Measurements from ENCODE around the gene MFAP5. TPM values are rescaled to one million over a fixed set of nuclear protein-coding genes. Genes with fewer than 3 reads are reported as not detected.
"Not testable (repeated sequence)": the region's sequence is repeated elsewhere in the genome, so short reads cannot be mapped to it uniquely, and the experiment has no call there.

The MFAP5 gene
- total and polyA plus RNA-seq, 5 donors, result 13.5 to 49.4 (median 24.6) TPM

DNA sequence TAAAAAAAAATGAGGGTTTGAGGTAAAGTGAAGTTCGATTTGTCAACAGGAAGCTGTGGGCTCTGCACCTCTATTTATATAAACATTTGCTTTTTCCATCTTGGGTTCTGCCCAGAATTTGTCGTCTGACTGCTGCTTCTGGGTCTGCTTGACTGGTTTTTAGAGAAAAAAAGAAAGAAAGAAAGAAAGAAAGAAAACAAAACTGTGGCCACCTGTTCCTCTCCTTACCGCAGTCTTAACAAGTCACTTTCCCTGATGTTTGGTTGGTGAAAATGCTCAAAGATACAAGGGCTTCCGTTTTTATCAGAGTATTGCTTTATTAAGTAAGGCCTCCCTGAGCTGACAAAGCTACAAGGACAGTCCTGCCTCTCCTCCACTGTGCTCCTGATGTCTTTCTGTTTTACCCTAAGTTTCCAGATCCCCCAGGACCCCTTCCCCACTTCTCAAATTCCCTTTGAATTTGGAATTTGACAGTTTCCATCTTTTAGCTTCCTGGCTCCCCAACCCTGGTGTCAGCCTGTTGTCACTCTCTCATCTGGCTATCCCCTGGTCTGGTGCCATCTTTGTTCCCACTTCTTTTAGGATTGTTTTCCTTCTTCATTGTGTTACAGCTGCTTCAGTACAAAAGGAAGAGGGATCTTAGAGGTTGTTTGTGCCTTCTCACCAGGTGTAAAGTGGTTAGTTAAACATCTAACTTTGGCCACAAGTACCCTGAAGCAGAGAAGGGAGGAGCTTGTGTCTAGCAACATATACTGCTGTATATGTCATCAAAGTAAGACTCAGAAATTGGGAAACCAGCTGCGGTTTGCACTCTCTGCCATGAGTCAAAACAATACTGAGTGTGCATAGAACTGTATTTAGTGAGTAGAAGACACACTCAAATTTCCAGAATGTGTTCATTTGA, 18.0 kb downstream of the MFAP5 start:
- WGBS, result 62% methylated on average over 5 of the region's 5 CpGs
- Histone ChIP-seq H3K27ac (ENCODE audit: low read length) (no peak overlapping the region), H3K27me3 (ENCODE audit: control insufficient read depth, insufficient read depth) (no peaks in the 10 kb centered on the region), H3K4me1 (ENCODE audit: control insufficient read depth, insufficient read depth, low read length) (no peaks in the 10 kb centered on the region), H3K4me3 (ENCODE audit: low read length) (no peak overlapping the region), H3K9me3 (ENCODE audit: control insufficient read depth, low read length) (no peaks in the 10 kb centered on the region)
- DNase-seq, result no peak
- ATAC-seq, result no peak
- intact Hi-C loops (cut with DNase I), result no loop called here

DNA sequence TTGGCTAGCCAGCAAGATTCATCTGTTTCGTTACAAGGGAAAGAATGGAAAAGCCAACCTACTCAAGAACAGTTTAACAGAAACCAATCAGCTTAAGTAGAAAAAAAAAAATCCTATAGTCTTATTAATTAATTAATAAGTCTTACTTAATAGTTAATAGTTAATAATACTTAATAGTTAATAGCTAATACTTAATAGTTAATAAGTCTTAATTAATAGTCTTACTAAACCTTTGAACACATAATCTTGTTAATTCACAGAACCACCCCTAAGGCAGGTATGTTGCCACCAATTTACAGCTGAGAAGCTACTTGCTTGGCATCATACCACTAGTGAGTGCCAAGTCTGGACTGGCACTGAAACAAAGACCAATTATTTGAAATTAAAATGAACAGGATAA, 19.9 kb downstream of the MFAP5 start:
- intact Hi-C loops (cut with DNase I), result no loop called here
- DNase-seq (no peak), ATAC-seq (no peak)
- 91% methylated on average over 1 of the region's 1 CpG for WGBS
- H3K9me3 ChIP-seq (ENCODE audit: control insufficient read depth, low read length), result no peaks in the 10 kb centered on the region
- no peaks in the 10 kb centered on the region for H3K4me1 ChIP-seq (ENCODE audit: control insufficient read depth, insufficient read depth, low read length)
- H3K4me3 ChIP-seq (ENCODE audit: low read length), result no peak overlapping the region
- H3K27ac ChIP-seq (ENCODE audit: low read length), result no peak overlapping the region
- no peaks in the 10 kb centered on the region for H3K27me3 ChIP-seq (ENCODE audit: control insufficient read depth, insufficient read depth)

DNA sequence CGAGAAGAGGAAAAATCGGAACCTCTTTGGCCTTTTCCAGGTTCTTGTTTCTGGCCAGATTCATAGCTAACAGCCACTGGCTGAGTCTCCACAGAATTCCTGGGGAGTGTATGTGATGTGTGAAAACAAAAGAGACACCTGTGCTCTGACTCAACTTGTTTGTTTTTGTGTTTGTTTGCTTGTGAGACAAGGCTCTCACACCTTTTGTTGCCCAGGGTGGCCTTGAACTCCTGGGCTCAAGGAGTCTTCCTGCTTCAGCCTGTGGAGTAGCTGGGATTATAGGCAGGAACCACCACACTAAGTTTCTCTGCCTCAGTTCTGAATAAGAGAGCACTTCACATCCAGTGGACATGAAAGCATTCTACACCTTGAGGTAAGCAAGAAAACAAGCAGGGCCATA, 22.7 kb downstream of the MFAP5 start:
- ATAC-seq (no peak), DNase-seq (no peak)
- intact Hi-C loops (cut with DNase I), result no loop called here
- no peak overlapping the region for H3K27ac ChIP-seq (ENCODE audit: low read length)
- no peaks in the 10 kb centered on the region for H3K4me1 ChIP-seq (ENCODE audit: control insufficient read depth, insufficient read depth, low read length)
- H3K9me3 ChIP-seq (ENCODE audit: control insufficient read depth, low read length), result no peaks in the 10 kb centered on the region
- WGBS, result 87% methylated on average over 2 of the region's 2 CpGs
- H3K4me3 ChIP-seq (ENCODE audit: low read length), result no peak overlapping the region
- no peaks in the 10 kb centered on the region for H3K27me3 ChIP-seq (ENCODE audit: control insufficient read depth, insufficient read depth)

DNA sequence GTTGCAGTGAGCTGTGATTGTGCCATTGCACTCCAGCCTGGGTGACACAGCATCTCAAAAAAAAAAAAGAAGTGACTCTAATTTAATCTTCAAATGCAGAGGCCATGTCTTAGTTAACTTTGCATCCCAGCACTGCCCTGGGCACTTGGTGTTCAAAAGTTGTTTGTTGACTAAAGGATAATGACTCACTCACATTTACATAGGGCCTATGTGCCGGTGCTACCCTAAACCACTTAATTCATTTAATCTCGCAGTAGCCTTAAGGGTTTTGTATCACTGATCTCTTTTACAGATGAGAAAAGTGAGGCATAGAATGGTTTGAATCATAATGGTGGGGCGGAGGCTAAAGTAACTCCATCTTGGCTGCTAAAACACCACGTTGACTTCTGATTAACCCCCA, 23.7 kb downstream of the MFAP5 start:
- intact Hi-C loops (cut with DNase I), result no loop called here
- Histone ChIP-seq H3K4me3 (ENCODE audit: low read length) (no peak overlapping the region), H3K27me3 (ENCODE audit: control insufficient read depth, insufficient read depth) (no peaks in the 10 kb centered on the region), H3K27ac (ENCODE audit: low read length) (no peak overlapping the region), H3K4me1 (ENCODE audit: control insufficient read depth, insufficient read depth, low read length) (no peaks in the 10 kb centered on the region), H3K9me3 (ENCODE audit: control insufficient read depth, low read length) (no peaks in the 10 kb centered on the region)
- 84% methylated on average over 4 of the region's 4 CpGs for WGBS
- ATAC-seq (no peak), DNase-seq (no peak)

DNA sequence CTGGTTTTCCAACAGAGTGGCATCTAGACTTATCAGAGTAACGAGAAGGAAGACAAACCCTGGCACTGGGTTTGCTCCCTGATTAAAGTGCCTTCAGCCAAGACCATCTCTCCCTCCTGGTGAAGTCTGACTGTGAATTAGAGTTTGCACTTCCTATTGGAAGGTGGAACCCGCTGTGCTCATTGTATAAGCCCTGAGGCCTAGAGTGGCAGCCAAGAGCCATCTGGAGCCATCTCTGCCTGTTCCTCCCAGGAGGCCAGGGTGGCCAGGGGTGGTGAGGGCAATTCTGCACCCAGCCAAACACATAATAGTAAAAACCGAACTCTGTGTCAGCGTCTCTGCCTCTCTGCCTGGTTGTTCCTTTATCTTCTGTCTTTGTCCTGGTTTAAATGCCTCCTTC, 25.0 kb downstream of the MFAP5 start:
- intact Hi-C loops (cut with DNase I), result no loop called here
- 87% methylated on average over 4 of the region's 4 CpGs for WGBS
- no peaks in the 10 kb centered on the region for H3K4me1 ChIP-seq (ENCODE audit: control insufficient read depth, insufficient read depth, low read length)
- H3K9me3 ChIP-seq (ENCODE audit: control insufficient read depth, low read length), result no peaks in the 10 kb centered on the region
- no peaks in the 10 kb centered on the region for H3K27me3 ChIP-seq (ENCODE audit: control insufficient read depth, insufficient read depth)
- no peak overlapping the region for H3K4me3 ChIP-seq (ENCODE audit: low read length)
- DNase-seq (no peak), ATAC-seq (no peak)
- H3K27ac ChIP-seq (ENCODE audit: low read length), result no peak overlapping the region

DNA sequence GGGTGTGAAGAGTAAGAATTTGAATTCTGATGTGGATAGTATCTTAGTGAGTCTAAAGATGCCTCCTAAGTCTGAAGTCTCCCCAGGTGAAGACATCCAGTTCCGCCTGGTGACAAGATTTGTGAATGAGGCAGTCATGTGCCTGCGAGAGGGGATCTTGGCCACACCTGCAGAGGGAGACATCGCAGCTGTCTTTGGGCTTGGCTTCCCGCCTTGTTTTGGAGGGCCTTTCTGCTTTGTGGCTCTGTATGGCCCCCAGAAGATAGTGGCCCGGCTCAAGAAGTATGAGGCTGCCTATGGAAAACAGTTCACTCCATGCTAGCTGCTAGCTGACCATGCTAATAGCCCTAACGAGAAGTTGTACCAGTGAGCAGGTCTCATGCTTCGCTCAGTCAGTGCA, 25.4 kb downstream of the MFAP5 start:
- intact Hi-C loops (cut with DNase I), result no loop called here
- no peaks in the 10 kb centered on the region for H3K27me3 ChIP-seq (ENCODE audit: control insufficient read depth, insufficient read depth)
- H3K27ac ChIP-seq (ENCODE audit: low read length), result no peak overlapping the region
- no peaks in the 10 kb centered on the region for H3K9me3 ChIP-seq (ENCODE audit: control insufficient read depth, low read length)
- no peak overlapping the region for H3K4me3 ChIP-seq (ENCODE audit: low read length)
- ATAC-seq (no peak), DNase-seq (no peak)
- no peaks in the 10 kb centered on the region for H3K4me1 ChIP-seq (ENCODE audit: control insufficient read depth, insufficient read depth, low read length)
- 93% methylated on average over 7 of the region's 7 CpGs for WGBS

DNA sequence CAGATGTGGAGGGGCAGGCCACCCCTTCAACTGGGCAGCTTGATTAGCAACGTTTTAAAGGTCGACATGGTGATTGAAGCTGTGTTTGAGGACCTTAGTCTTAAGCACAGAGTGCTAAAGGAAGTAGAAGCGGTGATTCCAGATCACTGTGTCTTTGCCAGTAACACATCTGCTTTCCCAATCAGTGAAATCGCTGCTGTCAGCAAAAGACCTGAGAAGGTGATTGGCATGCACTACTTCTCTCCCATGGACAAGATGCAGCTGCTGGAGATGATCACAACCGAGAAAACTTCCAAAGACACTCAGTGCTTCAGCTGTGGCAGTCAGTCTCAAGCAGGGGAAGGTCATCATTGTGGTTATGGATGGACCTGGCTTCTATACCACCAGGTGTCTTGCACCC, 26.0 kb downstream of the MFAP5 start:
- ATAC-seq, result no peak
- Histone ChIP-seq H3K4me3 (ENCODE audit: low read length) (no peak overlapping the region), H3K9me3 (ENCODE audit: control insufficient read depth, low read length) (no peaks in the 10 kb centered on the region), H3K27me3 (ENCODE audit: control insufficient read depth, insufficient read depth) (no peaks in the 10 kb centered on the region), H3K27ac (ENCODE audit: low read length) (no peak overlapping the region), H3K4me1 (ENCODE audit: control insufficient read depth, insufficient read depth, low read length) (no peaks in the 10 kb centered on the region)
- no peak for DNase-seq
- 48% methylated on average over 5 of the region's 5 CpGs for WGBS
- intact Hi-C loops (cut with DNase I), result no loop called here

DNA sequence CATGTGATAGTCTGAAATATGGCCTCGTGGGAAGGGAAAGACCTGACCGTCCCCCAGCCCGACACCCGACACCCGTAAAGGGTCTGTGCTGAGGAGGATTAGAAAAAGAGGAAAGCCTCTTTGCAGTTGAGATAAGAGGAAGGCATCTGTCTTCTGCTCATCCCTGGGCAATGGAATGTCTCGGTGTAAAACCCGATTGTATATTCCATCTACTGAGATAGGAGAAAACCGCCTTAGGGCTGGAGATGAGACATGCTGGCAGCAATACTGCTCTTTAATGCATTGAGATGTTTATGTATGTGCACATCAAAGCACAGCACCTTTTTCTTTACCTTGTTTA, 26.6 kb downstream of the MFAP5 start:
- H3K4me3 ChIP-seq (ENCODE audit: low read length); H3K27ac ChIP-seq (ENCODE audit: low read length); H3K27me3 ChIP-seq (ENCODE audit: control insufficient read depth, insufficient read depth); ATAC-seq; DNase-seq; H3K9me3 ChIP-seq (ENCODE audit: control insufficient read depth, low read length); H3K4me1 ChIP-seq (ENCODE audit: control insufficient read depth, insufficient read depth, low read length); intact Hi-C loops (cut with DNase I): not testable (repeated sequence)
- WGBS, result 35% methylated on average over 8 of the region's 8 CpGs

DNA sequence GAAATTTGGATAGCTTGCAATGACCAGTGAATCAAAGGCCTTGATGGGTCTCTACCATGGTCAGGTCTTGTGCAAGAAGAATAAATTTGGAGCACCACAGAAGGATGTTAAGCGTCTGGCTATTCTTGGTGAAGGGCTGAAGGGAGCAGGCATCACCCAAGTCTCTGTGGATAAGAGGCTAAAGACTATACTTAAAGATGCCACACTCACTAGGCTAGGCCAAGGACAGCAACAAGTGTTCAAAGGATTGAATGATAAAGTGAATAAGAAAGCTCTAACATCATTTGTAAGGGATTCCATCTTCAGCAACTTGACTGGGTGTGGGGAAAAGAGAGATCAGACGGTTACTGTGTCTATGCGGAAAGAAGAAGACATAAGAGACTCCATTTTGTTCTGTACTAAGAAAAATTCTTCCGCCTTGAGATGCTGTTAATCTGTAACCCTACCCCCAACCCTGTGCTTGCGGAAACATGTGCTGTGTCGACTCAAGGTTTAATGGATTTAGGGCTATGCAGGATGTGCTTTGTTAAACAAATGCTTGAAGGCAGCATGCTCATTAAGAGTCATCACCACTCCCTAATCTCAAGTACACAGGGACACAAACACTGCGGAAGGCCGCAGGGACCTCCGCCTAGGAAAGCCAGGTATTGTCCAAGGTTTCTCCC, 27.2 kb downstream of the MFAP5 start:
- H3K27ac ChIP-seq (ENCODE audit: low read length); H3K27me3 ChIP-seq (ENCODE audit: control insufficient read depth, insufficient read depth); DNase-seq; H3K4me1 ChIP-seq (ENCODE audit: control insufficient read depth, insufficient read depth, low read length); H3K9me3 ChIP-seq (ENCODE audit: control insufficient read depth, low read length); H3K4me3 ChIP-seq (ENCODE audit: low read length); intact Hi-C loops (cut with DNase I); ATAC-seq: not testable (repeated sequence)
- 64% methylated on average over 9 of the region's 9 CpGs for WGBS

DNA sequence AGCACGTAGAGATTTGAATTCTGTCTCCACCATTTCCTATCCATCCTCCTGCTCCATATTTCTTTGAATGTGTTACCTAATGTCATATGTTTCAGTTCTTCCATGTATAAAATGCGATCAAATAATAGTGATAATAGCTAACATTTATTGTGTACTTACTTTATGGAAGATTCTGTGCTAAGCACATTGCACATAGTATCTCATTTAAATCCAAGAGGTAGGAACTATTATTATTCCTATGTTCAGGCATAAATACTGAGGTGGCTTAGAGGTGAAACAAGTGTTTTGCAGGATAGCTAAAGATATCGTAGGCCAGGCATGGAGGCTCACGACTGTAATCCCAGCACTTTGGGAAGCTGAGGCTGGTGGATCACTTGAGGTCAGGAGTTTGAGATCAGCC, 32.5 kb downstream of the MFAP5 start:
- H3K4me3 ChIP-seq (ENCODE audit: low read length), result no peak overlapping the region
- H3K27me3 ChIP-seq (ENCODE audit: control insufficient read depth, insufficient read depth), result no peaks in the 10 kb centered on the region
- H3K27ac ChIP-seq (ENCODE audit: low read length), result no peak overlapping the region
- WGBS, result 87% methylated on average over 4 of the region's 4 CpGs
- DNase-seq, result no peak
- intact Hi-C loops (cut with DNase I), result no loop called here
- ATAC-seq, result no peak
- H3K9me3 ChIP-seq (ENCODE audit: control insufficient read depth, low read length), result no peaks in the 10 kb centered on the region
- H3K4me1 ChIP-seq (ENCODE audit: control insufficient read depth, insufficient read depth, low read length), result no peaks in the 10 kb centered on the region

DNA sequence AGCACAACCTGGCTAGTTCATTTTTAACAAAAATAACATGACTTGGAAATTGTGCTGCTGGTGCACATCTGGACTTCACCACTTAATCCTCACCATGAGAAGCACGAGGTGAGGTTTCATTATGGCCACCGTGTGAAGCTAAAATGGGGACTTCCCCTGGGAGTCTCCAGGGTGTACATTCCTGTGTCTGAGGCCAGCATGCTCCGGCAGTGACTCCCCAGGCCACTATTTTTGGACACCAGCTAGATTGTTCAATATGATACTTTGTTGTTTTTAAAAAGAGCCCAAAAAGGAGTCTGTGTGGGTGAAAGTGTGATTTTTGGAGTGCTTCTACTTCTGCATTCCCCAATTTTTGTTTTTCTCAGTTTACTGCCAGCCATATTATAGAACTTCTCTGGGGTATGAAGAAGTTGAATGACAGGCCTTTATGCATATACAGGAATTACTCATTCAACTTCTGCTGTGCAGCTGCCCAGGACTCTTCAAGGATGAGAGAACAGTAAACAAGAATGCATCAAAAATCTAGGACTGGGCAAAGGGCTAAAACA, 33.1 kb downstream of the MFAP5 start:
- no peak for DNase-seq

More for the DNA sequence above, 33.1 kb downstream of the MFAP5 start:
- H3K4me3 ChIP-seq (ENCODE audit: low read length), result no peak overlapping the region
- H3K9me3 ChIP-seq (ENCODE audit: control insufficient read depth, low read length), result no peaks in the 10 kb centered on the region
- intact Hi-C loops (cut with DNase I), result no loop called here
- H3K27ac ChIP-seq (ENCODE audit: low read length), result no peak overlapping the region
- 3% methylated on average over 3 of the region's 3 CpGs for WGBS
- H3K27me3 ChIP-seq (ENCODE audit: control insufficient read depth, insufficient read depth), result no peaks in the 10 kb centered on the region
- no peaks in the 10 kb centered on the region for H3K4me1 ChIP-seq (ENCODE audit: control insufficient read depth, insufficient read depth, low read length)
- no peak for ATAC-seq

Data from right cardiac atrium (tissue), 5 donors.